Activated naive CD8-positive, alpha-beta T cell (primary cell): Measurements from ENCODE around the gene NDUFS6.
A peak's percentile ranks its signal among the peaks of the same experiment; 100 is the strongest.
"Not testable (repeated sequence)": the region's sequence is repeated elsewhere in the genome, so short reads cannot be mapped to it uniquely, and the experiment has no call there.

Experiments
- H3K27ac Mint-ChIP-seq: one replicate; pipeline ENCODE4 v1.8.0; 2021; ENCODE audit warnings: mixed read lengths
- H3K27me3 Mint-ChIP-seq: one replicate; pipeline ENCODE4 v1.8.0; 2021; ENCODE audit warnings: mixed read lengths
- H3K36me3 Mint-ChIP-seq: one replicate; pipeline ENCODE4 v1.8.0; 2021; ENCODE audit warnings: mixed read lengths
- H3K4me1 Mint-ChIP-seq: one replicate; pipeline ENCODE4 v1.8.0; 2021; ENCODE audit warnings: low read depth, mixed read lengths
- H3K4me3 Mint-ChIP-seq: one replicate; pipeline ENCODE4 v1.8.0; 2021; ENCODE audit warnings: mild to moderate bottlenecking, mixed read lengths
- H3K9me3 Mint-ChIP-seq: one replicate; pipeline ENCODE4 v1.8.0; 2021; ENCODE audit warnings: low read depth, mixed read lengths

Gene NDUFS6

DNA sequence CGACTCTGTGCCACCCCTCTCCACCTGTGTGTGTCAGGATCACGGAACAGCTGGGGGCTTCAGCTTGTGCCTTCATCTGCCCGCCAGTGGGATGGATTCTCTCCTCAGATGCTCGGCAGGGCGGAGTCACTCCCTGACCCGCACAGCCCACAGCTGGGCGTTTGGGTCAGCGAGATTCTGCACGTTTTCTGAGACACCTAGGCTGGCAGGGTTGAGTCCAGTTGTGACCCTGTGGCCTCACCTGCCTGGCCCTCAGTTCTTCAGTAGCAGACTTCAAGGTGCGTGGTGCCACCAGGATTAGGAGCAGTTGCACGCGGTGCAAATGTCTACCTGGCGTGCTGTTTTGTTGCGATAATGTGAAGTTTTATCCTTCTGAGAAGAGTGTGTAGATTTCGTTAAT lies 5.0 kb downstream of the NDUFS6 start:
- Mint-ChIP-seq H3K4me3 (no peak overlapping the region), H3K27ac (no peak overlapping the region), H3K36me3 (peaks cover 8% of the 10 kb centered on the region), H3K4me1 (peaks cover 55% of the 10 kb centered on the region), H3K27me3 (no peaks in the 10 kb centered on the region), H3K9me3 (no peaks in the 10 kb centered on the region)

GRCh38 chr5:1806974-1807373 lies 5.8 kb downstream of the NDUFS6 start:
- H3K36me3 Mint-ChIP-seq: peaks cover 8% of the 10 kb centered on the region
- no peaks in the 10 kb centered on the region for H3K9me3 Mint-ChIP-seq

GRCh38 chr5:1807451-1808185 lies 6.4 kb downstream of the NDUFS6 start:
- Mint-ChIP-seq H3K27ac (no peak overlapping the region), H3K4me1 (peaks cover 50% of the 10 kb centered on the region), H3K9me3 (no peaks in the 10 kb centered on the region), H3K27me3 (no peaks in the 10 kb centered on the region), H3K36me3 (peaks cover 8% of the 10 kb centered on the region), H3K4me3 (no peak overlapping the region)

More at GRCh38 chr5:1806974-1807373, 5.8 kb downstream of the NDUFS6 start:
- H3K4me3 Mint-ChIP-seq: no peak overlapping the region
- no peaks in the 10 kb centered on the region for H3K27me3 Mint-ChIP-seq
- peaks cover 54% of the 10 kb centered on the region for H3K4me1 Mint-ChIP-seq
- H3K27ac Mint-ChIP-seq: no peak overlapping the region

GRCh38 chr5:1808439-1808838 lies 7.2 kb downstream of the NDUFS6 start:
- H3K27me3 Mint-ChIP-seq: no peaks in the 10 kb centered on the region
- H3K36me3 Mint-ChIP-seq: peaks cover 3% of the 10 kb centered on the region
- H3K27ac Mint-ChIP-seq: no peak overlapping the region
- H3K4me3 Mint-ChIP-seq: no peak overlapping the region
- H3K9me3 Mint-ChIP-seq: no peaks in the 10 kb centered on the region
- peaks cover 43% of the 10 kb centered on the region for H3K4me1 Mint-ChIP-seq

- Mint-ChIP-seq H3K9me3 (no peaks in the 10 kb centered on the region), H3K4me1 (peaks cover 32% of the 10 kb centered on the region), H3K27ac (no peak overlapping the region), H3K4me3 (no peak overlapping the region), H3K27me3 (no peaks in the 10 kb centered on the region), H3K36me3 (peaks cover 3% of the 10 kb centered on the region)
Observed at GRCh38 chr5:1809416-1810035, 8.3 kb downstream of the NDUFS6 start.

GRCh38 chr5:1810581-1811101 lies 9.4 kb downstream of the NDUFS6 start:
- no peak overlapping the region for H3K27ac Mint-ChIP-seq
- no peak overlapping the region for H3K4me3 Mint-ChIP-seq
- H3K36me3 Mint-ChIP-seq: peaks cover 3% of the 10 kb centered on the region
- H3K4me1 Mint-ChIP-seq: peaks cover 25% of the 10 kb centered on the region
- H3K9me3 Mint-ChIP-seq: no peaks in the 10 kb centered on the region
- no peaks in the 10 kb centered on the region for H3K27me3 Mint-ChIP-seq

DNA sequence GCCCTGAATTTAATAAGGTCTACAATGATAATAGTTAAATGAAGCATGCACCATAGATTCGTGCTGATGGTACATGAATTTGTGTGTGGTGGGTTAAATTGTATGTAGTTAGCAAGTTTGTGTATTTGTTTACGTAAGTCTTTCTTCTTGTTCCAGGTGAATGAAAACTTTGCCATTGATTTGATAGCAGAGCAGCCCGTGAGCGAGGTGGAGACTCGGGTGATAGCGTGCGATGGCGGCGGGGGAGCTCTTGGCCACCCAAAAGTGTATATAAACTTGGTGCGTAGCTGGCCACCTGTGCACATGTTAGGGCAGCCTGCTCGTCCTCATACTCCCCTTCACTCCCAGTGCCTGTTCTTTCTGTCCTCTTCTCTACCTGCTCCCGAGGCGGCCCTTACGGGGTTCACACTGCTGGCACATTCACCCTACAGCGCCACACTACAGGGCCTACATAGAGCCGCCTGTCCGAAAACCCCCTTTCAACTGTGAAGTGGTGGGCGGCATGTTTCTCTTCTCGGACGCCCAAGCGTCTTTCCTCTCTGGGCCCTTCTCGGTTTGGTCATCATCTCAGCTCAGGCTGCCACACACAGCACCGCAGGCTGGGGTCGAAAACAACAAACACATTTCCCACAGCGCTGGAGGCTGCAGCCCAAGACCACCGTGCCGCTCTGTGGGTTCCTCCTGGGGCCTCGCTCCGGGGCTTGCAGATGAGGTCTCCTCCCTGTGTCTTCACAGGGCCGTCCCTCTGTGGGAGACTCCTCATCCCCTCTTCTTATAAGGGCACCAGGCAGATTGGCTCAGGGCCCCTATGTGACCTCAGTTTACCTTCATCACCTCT lies 13.2 kb downstream of the NDUFS6 start:
- peaks cover 7% of the 10 kb centered on the region for H3K4me1 Mint-ChIP-seq
- H3K27ac Mint-ChIP-seq: peak overlapping the region; percentile 28

GRCh38 chr5:1815071-1815786 lies 14.0 kb downstream of the NDUFS6 start:
- no peaks in the 10 kb centered on the region for H3K27me3 Mint-ChIP-seq
- H3K36me3 Mint-ChIP-seq: peaks cover 8% of the 10 kb centered on the region
- H3K9me3 Mint-ChIP-seq: no peaks in the 10 kb centered on the region
- no peak overlapping the region for H3K27ac Mint-ChIP-seq
- H3K4me1 Mint-ChIP-seq: peaks cover 5% of the 10 kb centered on the region
- no peak overlapping the region for H3K4me3 Mint-ChIP-seq

More for the DNA sequence above, 13.2 kb downstream of the NDUFS6 start:
- Mint-ChIP-seq H3K27me3 (no peaks in the 10 kb centered on the region), H3K36me3 (peaks cover 8% of the 10 kb centered on the region), H3K4me3 (no peak overlapping the region), H3K9me3 (no peaks in the 10 kb centered on the region)

- peaks cover 3% of the 10 kb centered on the region for H3K4me1 Mint-ChIP-seq
- peaks cover 8% of the 10 kb centered on the region for H3K36me3 Mint-ChIP-seq
- H3K4me3 Mint-ChIP-seq: no peak overlapping the region
- H3K27ac Mint-ChIP-seq: no peak overlapping the region
- no peaks in the 10 kb centered on the region for H3K9me3 Mint-ChIP-seq
- no peaks in the 10 kb centered on the region for H3K27me3 Mint-ChIP-seq
Observed at GRCh38 chr5:1815881-1816292, 14.7 kb downstream of the NDUFS6 start.

- Mint-ChIP-seq H3K36me3 (peaks cover 15% of the 10 kb centered on the region), H3K27ac (peak overlapping the region; percentile 46)
- H3K4me3 Mint-ChIP-seq, H3K9me3 Mint-ChIP-seq, H3K27me3 Mint-ChIP-seq, H3K4me1 Mint-ChIP-seq: not testable (repeated sequence)
Observed at GRCh38 chr5:1816495-1817089, 15.4 kb downstream of the NDUFS6 start.

- Mint-ChIP-seq H3K4me3 (no peak overlapping the region), H3K27me3 (no peaks in the 10 kb centered on the region), H3K9me3 (no peaks in the 10 kb centered on the region), H3K36me3 (peaks cover 16% of the 10 kb centered on the region), H3K27ac (no peak overlapping the region), H3K4me1 (no peaks in the 10 kb centered on the region)
Observed at GRCh38 chr5:1817261-1818043, 16.2 kb downstream of the NDUFS6 start.

DNA sequence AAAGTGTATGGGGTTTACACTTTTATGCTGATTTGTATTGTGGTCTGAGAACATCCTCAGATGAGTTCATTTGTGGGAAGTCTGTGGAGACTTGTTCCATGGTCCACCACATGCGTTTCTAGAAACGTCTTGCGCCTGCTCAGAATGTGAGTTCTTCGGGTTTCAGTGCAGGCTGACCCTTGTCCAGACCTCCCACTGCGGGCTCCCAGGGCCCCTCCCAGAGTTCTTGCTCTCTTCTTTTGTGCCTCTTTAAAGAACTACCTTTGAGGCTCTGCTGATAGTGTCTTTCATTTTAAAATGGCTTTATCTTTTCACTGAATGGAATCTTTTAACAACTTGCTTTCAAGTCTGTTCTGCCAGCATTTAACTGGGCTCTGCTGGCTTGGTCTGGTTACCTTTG lies 17.6 kb downstream of the NDUFS6 start:
- Mint-ChIP-seq H3K27me3 (no peaks in the 10 kb centered on the region), H3K9me3 (no peaks in the 10 kb centered on the region), H3K4me3 (no peak overlapping the region), H3K36me3 (peaks cover 18% of the 10 kb centered on the region), H3K4me1 (no peaks in the 10 kb centered on the region), H3K27ac (no peak overlapping the region)

DNA sequence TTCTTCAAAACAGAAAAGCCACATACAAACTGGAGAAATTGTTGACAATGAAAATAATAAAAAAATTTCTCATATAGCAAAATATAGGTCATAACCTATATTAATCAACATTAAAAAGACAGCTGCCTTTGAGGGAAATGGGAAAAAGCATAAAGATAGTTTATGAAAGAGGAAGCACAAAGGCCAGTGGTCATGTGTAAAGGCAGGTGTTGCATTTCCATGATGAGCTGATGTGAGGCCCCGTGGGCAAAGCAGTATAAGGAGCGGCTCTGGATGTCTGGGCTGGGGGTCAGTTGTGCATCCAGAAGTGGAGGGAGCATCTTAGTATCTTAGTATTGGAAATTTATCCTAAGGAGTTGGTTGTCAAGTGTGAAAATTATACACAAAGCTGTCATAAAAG lies 18.3 kb downstream of the NDUFS6 start:
- Mint-ChIP-seq H3K27me3 (no peaks in the 10 kb centered on the region), H3K9me3 (no peaks in the 10 kb centered on the region), H3K4me3 (no peak overlapping the region), H3K4me1 (no peaks in the 10 kb centered on the region), H3K27ac (no peak overlapping the region), H3K36me3 (peaks cover 18% of the 10 kb centered on the region)

GRCh38 chr5:1820381-1820780 lies 19.2 kb downstream of the NDUFS6 start:
- Mint-ChIP-seq H3K27ac (no peak overlapping the region), H3K4me3 (no peak overlapping the region), H3K27me3 (no peaks in the 10 kb centered on the region), H3K9me3 (no peaks in the 10 kb centered on the region), H3K4me1 (no peaks in the 10 kb centered on the region), H3K36me3 (peaks cover 18% of the 10 kb centered on the region)
